Measurements from ENCODE around the gene PLA2G4B.

- TF ChIP-seq CTCF (conservative IDR thresholded peaks at IDR 0.05) (no peak), EZH2 (IDR thresholded peaks at IDR 0.05; ENCODE audit: low read depth) (no peak)
Observed at GRCh38 chr15:41801850-41802455, 36.7 kb upstream of the PLA2G4B start.

Data from PC-9 (cell line).